Panc1 (cell line): ENCODE data around the gene BRPF1. TPM values are rescaled to one million over a fixed set of nuclear protein-coding genes. Genes with fewer than 3 reads are reported as not detected.

Experiments used
- ATAC-seq: fragments of 200-7000 bp; cut with Tn5 transposase; 2 replicates; pipeline ENCODE4 v1.9.1; 2020; ENCODE audit warnings: mild to moderate bottlenecking, moderate library complexity
- BruUV-seq: library from RNA; stranded (reverse); fragments of 400-500 nt; replicated peaks from 2 replicates; lab custom pipeline; 2021; lab: Mats Ljungman, UMichigan
- CTCF ChIA-PET: fragments of 300-600 bp; sonication (Branson Sonifier 250); formaldehyde crosslinking; loops from one replicate; lab custom pipeline; 2022; ENCODE audit warnings: antibody characterized with exemption; lab: Charles Lee
- POLR2A ChIA-PET: fragments of 300-600 bp; sonication (Branson Sonifier 250); formaldehyde crosslinking; loops from one replicate; lab custom pipeline; 2022; ENCODE audit warnings: antibody characterized with exemption; lab: Charles Lee
- DNase-seq: peaks from one replicate; pipeline ENCODE4 v3.0.0-alpha.2; 2010; ENCODE audit warnings: low read depth, low spot score
- H3K27ac ChIP-seq: 2 replicates; pipeline ENCODE4 v1.5.1; 2011; ENCODE audit warnings: mild to moderate bottlenecking, low read length, inconsistent platforms
- H3K27me3 ChIP-seq: fragments of 200-500 bp; sonication (Bioruptor generic); 2 replicates; pipeline ENCODE4 v1.6.0; 2014; ENCODE audit warnings: low read length, inconsistent platforms; ENCODE audit not compliant: control insufficient read depth, insufficient read depth
- H3K36me3 ChIP-seq: fragments of 200-500 bp; sonication (Bioruptor generic); 2 replicates; pipeline ENCODE4 v1.5.1; 2014; ENCODE audit warnings: inconsistent platforms, mild to moderate bottlenecking, low read length, moderate library complexity; ENCODE audit not compliant: control insufficient read depth, insufficient read depth
- H3K4me1 ChIP-seq: 2 replicates; pipeline ENCODE4 v1.5.1; 2011; ENCODE audit warnings: inconsistent platforms, mild to moderate bottlenecking, low read length, moderate library complexity; ENCODE audit not compliant: control insufficient read depth, insufficient read depth
- H3K4me3 ChIP-seq, 2 experiments: 2 replicates each; pipeline ENCODE4 v1.5.1; 2011 to 2012; ENCODE audit warnings: low read depth in 2 of 2, low read length in 2 of 2, mild to moderate bottlenecking in 2 of 2, inconsistent platforms in 1 of 2, moderate library complexity in 1 of 2
- H3K9me3 ChIP-seq: fragments of 200-500 bp; sonication (Bioruptor generic); 2 replicates; pipeline ENCODE4 v1.5.1; 2014; ENCODE audit warnings: low read depth, mild to moderate bottlenecking, inconsistent platforms, low read length, moderate library complexity; ENCODE audit not compliant: control insufficient read depth, insufficient read depth
- POLR2AphosphoS5 ChIP-seq: IDR thresholded peaks from 2 replicates; pipeline ENCODE4 v1.6.1; 2012; ENCODE audit warnings: mild to moderate bottlenecking, low read depth, low read length, moderate library complexity
- SIN3A ChIP-seq: IDR thresholded peaks from 2 replicates; pipeline ENCODE4 v1.6.1; 2012; ENCODE audit warnings: low read depth, mild to moderate bottlenecking, low read length, moderate library complexity, borderline replicate concordance; ENCODE audit not compliant: insufficient read depth
- TCF7L2 ChIP-seq: IDR thresholded peaks from 2 replicates; pipeline ENCODE4 v1.6.1; 2011; ENCODE audit warnings: mild to moderate bottlenecking, low read depth, low read length, inconsistent platforms
- in situ Hi-C: cut with HindIII; loops from 2 replicates; pipeline ENCODE4 v1.10.0; 2016; ENCODE audit warnings: low sequenced_read_pairs, low pct_unique_long_range_greater_than_20kb
- intact Hi-C: fragments of 100-400 bp; cut with micrococcal nuclease; formaldehyde crosslinking; loops from one replicate; pipeline ENCODE4 v1.10.0; 2022; ENCODE audit not compliant: unreplicated experiment
- total RNA-seq: library from RNA; stranded (reverse); gene quantifications from one replicate; pipeline ENCODE4 v1.2.1, GENCODE V29; 2021; ENCODE audit not compliant: unreplicated experiment
- TF ChIP-seq, protein P1 (sequence below), 2 experiments: IDR thresholded peaks; 2 replicates each; pipeline ENCODE4 v1.6.1; 2011 to 2012; ENCODE audit warnings: low read depth in 2 of 2, control low read depth in 1 of 2, low read length in 1 of 2, mild to moderate bottlenecking in 1 of 2, moderate library complexity in 1 of 2; ENCODE audit not compliant: insufficient read depth in 1 of 2
- TF ChIP-seq, protein P2 (sequence below): fragments of 450-650 bp; IDR thresholded peaks from 2 replicates; pipeline ENCODE4 v1.5.1; 2017; ENCODE audit warnings: mild to moderate bottlenecking

Gene BRPF1
- total RNA-seq, 1 experiment from 2014 or later = 17.4 TPM

DNA sequence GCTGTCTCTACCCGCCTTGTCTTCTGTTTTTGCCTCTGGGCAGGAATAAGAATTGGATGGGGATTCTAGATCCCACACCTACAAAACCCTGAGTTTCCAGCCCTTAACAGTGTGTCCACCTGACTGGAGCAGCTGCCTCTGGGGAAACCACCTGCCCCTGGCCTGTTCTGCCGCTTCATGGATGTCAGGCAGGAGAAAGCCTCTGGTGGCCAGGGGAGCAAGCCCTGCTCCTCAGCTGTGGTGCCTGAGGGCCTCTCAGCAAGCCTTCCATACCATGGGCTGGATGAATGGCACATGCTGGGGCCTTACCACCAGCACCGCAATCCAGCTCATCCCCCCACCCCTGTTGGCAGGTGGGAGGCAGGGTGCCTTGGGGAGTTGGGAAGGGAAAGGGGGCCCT is 33.2 kb upstream of the BRPF1 start:
- Histone ChIP-seq H3K4me1 (no peaks in the 10 kb centered on the region), H3K27me3 (no peaks in the 10 kb centered on the region), H3K27ac (no peak overlapping the region), H3K4me3 (no peak overlapping the region), H3K9me3 (no peaks in the 10 kb centered on the region), H3K36me3 (no peaks in the 10 kb centered on the region; the same call in 1 of the 2 replicates)
- DNase-seq (no peak), ATAC-seq (no peak)
- TF ChIP-seq SIN3A (no peak), TCF7L2 (no peak), POLR2AphosphoS5 (no peak)
- TF ChIP-seq, protein P1, sequence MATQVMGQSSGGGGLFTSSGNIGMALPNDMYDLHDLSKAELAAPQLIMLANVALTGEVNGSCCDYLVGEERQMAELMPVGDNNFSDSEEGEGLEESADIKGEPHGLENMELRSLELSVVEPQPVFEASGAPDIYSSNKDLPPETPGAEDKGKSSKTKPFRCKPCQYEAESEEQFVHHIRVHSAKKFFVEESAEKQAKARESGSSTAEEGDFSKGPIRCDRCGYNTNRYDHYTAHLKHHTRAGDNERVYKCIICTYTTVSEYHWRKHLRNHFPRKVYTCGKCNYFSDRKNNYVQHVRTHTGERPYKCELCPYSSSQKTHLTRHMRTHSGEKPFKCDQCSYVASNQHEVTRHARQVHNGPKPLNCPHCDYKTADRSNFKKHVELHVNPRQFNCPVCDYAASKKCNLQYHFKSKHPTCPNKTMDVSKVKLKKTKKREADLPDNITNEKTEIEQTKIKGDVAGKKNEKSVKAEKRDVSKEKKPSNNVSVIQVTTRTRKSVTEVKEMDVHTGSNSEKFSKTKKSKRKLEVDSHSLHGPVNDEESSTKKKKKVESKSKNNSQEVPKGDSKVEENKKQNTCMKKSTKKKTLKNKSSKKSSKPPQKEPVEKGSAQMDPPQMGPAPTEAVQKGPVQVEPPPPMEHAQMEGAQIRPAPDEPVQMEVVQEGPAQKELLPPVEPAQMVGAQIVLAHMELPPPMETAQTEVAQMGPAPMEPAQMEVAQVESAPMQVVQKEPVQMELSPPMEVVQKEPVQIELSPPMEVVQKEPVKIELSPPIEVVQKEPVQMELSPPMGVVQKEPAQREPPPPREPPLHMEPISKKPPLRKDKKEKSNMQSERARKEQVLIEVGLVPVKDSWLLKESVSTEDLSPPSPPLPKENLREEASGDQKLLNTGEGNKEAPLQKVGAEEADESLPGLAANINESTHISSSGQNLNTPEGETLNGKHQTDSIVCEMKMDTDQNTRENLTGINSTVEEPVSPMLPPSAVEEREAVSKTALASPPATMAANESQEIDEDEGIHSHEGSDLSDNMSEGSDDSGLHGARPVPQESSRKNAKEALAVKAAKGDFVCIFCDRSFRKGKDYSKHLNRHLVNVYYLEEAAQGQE (IDR thresholded peaks at IDR 0.05; ENCODE audit: insufficient read depth in 1 of 2, low read depth in 2 of 2, low read length in 1 of 2) = no peak
- TF ChIP-seq, protein P2, sequence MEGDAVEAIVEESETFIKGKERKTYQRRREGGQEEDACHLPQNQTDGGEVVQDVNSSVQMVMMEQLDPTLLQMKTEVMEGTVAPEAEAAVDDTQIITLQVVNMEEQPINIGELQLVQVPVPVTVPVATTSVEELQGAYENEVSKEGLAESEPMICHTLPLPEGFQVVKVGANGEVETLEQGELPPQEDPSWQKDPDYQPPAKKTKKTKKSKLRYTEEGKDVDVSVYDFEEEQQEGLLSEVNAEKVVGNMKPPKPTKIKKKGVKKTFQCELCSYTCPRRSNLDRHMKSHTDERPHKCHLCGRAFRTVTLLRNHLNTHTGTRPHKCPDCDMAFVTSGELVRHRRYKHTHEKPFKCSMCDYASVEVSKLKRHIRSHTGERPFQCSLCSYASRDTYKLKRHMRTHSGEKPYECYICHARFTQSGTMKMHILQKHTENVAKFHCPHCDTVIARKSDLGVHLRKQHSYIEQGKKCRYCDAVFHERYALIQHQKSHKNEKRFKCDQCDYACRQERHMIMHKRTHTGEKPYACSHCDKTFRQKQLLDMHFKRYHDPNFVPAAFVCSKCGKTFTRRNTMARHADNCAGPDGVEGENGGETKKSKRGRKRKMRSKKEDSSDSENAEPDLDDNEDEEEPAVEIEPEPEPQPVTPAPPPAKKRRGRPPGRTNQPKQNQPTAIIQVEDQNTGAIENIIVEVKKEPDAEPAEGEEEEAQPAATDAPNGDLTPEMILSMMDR = no peak
- ChIA-PET POLR2A (no interaction called here), CTCF (no interaction called here)
- in situ Hi-C loops = no loop called here
- intact Hi-C loops = no loop called here
- BruUV-seq = no TSS peak

DNA sequence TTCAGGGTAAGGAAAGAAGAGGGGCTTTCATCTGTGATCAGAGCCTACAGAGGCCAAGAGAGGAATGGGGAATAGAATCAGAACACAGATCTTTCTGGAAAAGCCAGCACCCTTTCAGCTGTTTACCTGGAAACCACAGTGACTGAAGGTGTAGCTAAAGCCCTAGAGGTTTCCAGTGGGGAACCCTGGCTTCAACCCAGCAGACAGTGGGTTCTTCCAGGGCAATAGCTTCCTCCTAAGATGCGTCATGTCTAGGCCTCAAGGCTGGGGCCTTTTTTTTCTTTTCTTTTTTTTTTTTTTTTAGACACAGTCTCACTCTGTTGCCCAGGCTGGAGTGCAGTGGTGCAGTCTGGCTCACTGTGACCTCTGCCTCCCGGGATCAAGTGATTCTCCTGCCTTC is 31.0 kb upstream of the BRPF1 start:
- in situ Hi-C loops (no loop called here), intact Hi-C loops (no loop called here)
- Histone ChIP-seq H3K9me3 (no peaks in the 10 kb centered on the region), H3K4me1 (no peaks in the 10 kb centered on the region), H3K36me3 (no peaks in the 10 kb centered on the region), H3K4me3 (no peak overlapping the region), H3K27ac (no peak overlapping the region), H3K27me3 (no peaks in the 10 kb centered on the region)
- ATAC-seq (no peak), DNase-seq (no peak)
- no peak for TF ChIP-seq POLR2AphosphoS5
- no TSS peak for BruUV-seq
- POLR2A ChIA-PET = no interaction called here
- CTCF ChIA-PET = no interaction called here

DNA sequence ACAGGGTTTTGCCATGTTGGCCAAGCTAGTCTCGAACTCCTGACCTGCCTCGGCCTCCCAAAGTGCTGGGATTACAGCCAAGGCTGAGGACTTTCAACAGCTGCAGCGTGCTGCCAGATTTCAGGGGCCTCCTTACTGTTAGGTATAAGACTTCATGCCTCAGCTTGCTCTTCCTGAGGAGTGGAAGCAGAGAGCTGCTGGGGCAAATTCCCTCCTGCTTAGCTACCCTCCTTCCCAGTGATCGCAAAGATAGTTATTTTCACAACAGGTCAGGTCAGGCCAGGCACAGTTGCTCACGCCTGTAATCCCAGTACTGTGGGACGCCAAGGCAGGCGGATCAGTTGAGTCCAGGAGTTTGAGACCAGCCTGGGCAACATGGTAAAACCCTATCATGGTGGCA is 30.5 kb upstream of the BRPF1 start:
- no peaks in the 10 kb centered on the region for H3K27me3 ChIP-seq
- DNase-seq = no peak
- no TSS peak for BruUV-seq
- ChIA-PET CTCF (no interaction called here), POLR2A (no interaction called here)
- ATAC-seq = no peak
- no peak overlapping the region for H3K27ac ChIP-seq
- intact Hi-C loops (no loop called here), in situ Hi-C loops (no loop called here)
- TF ChIP-seq POLR2AphosphoS5 (no peak), TCF7L2 (no peak), SIN3A (no peak)
- TF ChIP-seq, protein P1 (IDR thresholded peaks at IDR 0.05; ENCODE audit: insufficient read depth in 1 of 2, low read depth in 2 of 2, low read length in 1 of 2) = no peak
- TF ChIP-seq, protein P2 = no peak
- no peaks in the 10 kb centered on the region for H3K4me1 ChIP-seq
- H3K4me3 ChIP-seq = no peak overlapping the region
- no peaks in the 10 kb centered on the region for H3K36me3 ChIP-seq
- no peaks in the 10 kb centered on the region for H3K9me3 ChIP-seq
